ENCODE data around the gene DDX53.

Gene DDX53

GRCh38 chrX:23008431-23009099, 8.8 kb downstream of the DDX53 start:
- DNase-seq (ENCODE audit: insufficient read length, low spot score) = no peak
- no peak for FAIRE-seq

GRCh38 chrX:23012162-23012561, 12.4 kb downstream of the DDX53 start:
- TF ChIP-seq POLR2A (IDR thresholded peaks at IDR 0.05; ENCODE audit: low read depth, low read length) = no peak
- FAIRE-seq (no peak), DNase-seq (ENCODE audit: insufficient read length, low spot score) (no peak)

More at GRCh38 chrX:23008431-23009099, 8.8 kb downstream of the DDX53 start:
- TF ChIP-seq POLR2A (IDR thresholded peaks at IDR 0.05; ENCODE audit: low read depth, low read length) = no peak

GRCh38 chrX:23012636-23013035, 12.9 kb downstream of the DDX53 start:
- no peak for FAIRE-seq
- no peak for TF ChIP-seq POLR2A (IDR thresholded peaks at IDR 0.05; ENCODE audit: low read depth, low read length)
- no peak for DNase-seq (ENCODE audit: insufficient read length, low spot score)

GRCh38 chrX:23013366-23013765, 13.6 kb downstream of the DDX53 start:
- DNase-seq (ENCODE audit: insufficient read length, low spot score) (no peak), FAIRE-seq (no peak)
- TF ChIP-seq POLR2A (IDR thresholded peaks at IDR 0.05; ENCODE audit: low read depth, low read length) = no peak

- no peak for FAIRE-seq
- TF ChIP-seq POLR2A (IDR thresholded peaks at IDR 0.05; ENCODE audit: low read depth, low read length) = no peak
- DNase-seq (ENCODE audit: insufficient read length, low spot score) = no peak
Measured at GRCh38 chrX:23031600-23031999, 31.8 kb downstream of the DDX53 start.

- DNase-seq (ENCODE audit: insufficient read length, low spot score) (no peak), FAIRE-seq (no peak)
- no peak for TF ChIP-seq POLR2A (IDR thresholded peaks at IDR 0.05; ENCODE audit: low read depth, low read length)
Measured at GRCh38 chrX:23035493-23035892, 35.7 kb downstream of the DDX53 start.

GRCh38 chrX:23046443-23046842, 46.7 kb downstream of the DDX53 start:
- TF ChIP-seq POLR2A (IDR thresholded peaks at IDR 0.05; ENCODE audit: low read depth, low read length) = no peak
- FAIRE-seq (no peak), DNase-seq (ENCODE audit: insufficient read length, low spot score) (no peak)

- no peak for FAIRE-seq
- DNase-seq (ENCODE audit: insufficient read length, low spot score) = no peak
- no peak for TF ChIP-seq POLR2A (IDR thresholded peaks at IDR 0.05; ENCODE audit: low read depth, low read length)
Measured at GRCh38 chrX:23048806-23049573, 49.2 kb downstream of the DDX53 start.

- no peak for DNase-seq (ENCODE audit: insufficient read length, low spot score)
- no peak for FAIRE-seq
Measured at GRCh38 chrX:23052324-23052723, 52.6 kb downstream of the DDX53 start.

More at GRCh38 chrX:23052324-23052723, 52.6 kb downstream of the DDX53 start:
- no peak for TF ChIP-seq POLR2A (IDR thresholded peaks at IDR 0.05; ENCODE audit: low read depth, low read length)
